ENCODE data around the gene POGLUT3. TPM values are rescaled to one million over a fixed set of nuclear protein-coding genes. Genes with fewer than 3 reads are reported as not detected.

Gene POGLUT3
- total and polyA plus RNA-seq, 2 of the 8 experiments (the other 6 are each of a cell fraction or from before 2014, with no cell fraction given) = 4.7 to 17.4 TPM

DNA sequence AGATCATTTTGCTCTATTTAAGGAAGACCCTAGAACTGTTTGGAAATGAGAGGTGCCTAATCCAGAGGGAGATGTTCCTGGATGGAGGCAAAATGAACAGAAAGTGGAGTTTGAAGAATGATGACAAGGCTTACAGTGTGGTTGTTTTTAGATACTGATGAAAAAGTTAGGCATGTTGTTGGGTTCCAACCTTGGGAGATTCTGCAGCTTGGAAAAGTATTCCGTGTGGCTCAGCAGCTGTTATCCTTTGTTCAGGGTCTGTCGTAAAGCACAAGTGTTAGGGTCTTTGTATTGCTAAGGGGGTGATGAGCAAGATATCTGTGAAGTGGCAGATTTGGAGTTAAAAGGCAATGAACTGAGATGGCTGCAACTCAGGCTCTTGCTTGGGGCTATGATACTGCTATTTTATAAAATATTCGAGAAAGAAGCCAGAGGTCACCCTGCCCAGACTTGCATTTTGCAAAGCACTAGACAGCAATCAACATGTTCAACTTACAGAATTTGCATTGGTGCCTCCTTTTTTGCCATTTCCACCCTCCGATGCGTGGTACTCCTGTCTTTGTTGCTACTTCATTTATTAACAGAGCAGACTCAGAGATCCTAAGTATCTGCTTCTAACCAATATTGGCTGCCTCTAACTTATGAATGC lies 45.3 kb upstream of the POGLUT3 start (continued):
- TF ChIP-seq MAX (IDR thresholded peaks at IDR 0.05) (no peak), FOSL1 (IDR thresholded peaks at IDR 0.05; ENCODE audit: insufficient read depth, low read depth, low read length) (no peak)
